GM19455 (cell line): ENCODE measurements around the gene METTL8.
"Not testable (repeated sequence)": the region's sequence is repeated elsewhere in the genome, so short reads cannot be mapped to it uniquely, and the experiment has no call there.

Source experiments
- ATAC-seq: cut with Tn5 transposase; IDR thresholded peaks from one replicate; pipeline ENCODE4 v1.9.1; 2021; ENCODE audit not compliant: unreplicated experiment

The METTL8 gene

DNA sequence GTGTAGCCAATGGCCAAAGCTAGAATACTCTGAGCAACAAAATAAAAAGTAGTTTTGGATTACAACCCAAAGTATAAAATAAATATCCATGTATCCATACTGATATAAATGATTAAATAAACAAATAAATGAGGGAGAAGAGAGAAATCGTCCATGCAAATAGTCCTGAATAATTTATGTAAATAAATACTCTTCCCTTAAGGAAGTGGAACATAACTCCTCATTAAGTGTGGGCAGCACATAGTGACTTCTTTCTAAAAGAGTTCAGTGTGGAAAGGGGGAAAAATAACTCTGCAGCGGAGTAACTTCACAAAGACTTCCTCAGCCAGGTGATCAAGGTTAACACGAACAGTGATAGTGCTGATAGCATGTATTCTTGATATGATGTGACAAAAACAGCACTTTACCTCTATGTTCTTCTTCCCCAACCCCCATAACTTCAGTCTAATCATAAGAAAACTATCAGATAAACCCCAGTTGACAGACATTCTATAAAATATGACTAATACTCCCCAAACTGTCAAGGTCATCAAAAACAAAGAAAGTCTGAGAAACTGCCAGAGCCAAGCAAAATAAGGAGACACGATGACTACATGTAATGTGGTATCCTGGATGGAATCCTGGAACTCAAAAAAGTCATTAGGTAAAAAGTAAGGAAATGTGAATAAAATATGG lies 30.7 kb downstream of the METTL8 start:
- no peak for ATAC-seq

DNA sequence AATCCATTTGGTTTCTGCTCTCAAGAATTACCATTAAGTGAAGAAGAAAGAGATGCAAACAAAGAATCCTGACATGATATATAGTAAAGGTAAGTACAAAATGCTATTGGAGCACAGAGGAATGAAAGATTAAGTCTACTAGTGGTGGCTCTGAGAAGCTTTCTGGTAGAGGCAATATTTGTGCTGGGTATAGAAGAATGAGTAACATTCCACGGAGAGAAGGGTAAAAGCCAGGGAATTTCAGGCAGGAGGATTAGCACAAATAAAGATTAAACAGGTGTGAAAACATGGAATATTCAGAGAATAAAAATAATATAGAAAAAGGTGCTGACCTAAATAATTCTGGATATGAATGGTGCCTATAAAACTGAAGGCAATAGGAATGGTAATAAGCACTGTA lies 31.8 kb downstream of the METTL8 start:
- no peak for ATAC-seq

DNA sequence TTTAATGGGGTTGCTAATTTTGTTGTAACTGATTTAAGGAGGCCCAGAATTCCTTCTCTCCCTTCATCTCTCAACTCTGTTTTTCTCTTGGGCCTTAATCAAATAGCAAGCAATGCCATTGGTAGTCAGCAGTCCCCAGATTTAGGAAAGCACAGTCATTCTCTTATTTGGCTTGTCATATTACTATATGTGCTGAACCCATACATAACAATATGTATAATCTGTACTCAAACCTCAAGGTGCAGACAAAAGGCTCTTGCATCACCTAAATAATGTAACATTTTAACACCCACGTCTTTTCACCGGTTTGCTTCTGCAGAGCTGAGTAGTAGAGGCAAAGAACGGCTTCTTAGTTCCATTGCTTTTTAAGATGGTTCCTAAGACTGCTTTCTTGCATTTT lies 33.4 kb downstream of the METTL8 start:
- ATAC-seq, result no peak

DNA sequence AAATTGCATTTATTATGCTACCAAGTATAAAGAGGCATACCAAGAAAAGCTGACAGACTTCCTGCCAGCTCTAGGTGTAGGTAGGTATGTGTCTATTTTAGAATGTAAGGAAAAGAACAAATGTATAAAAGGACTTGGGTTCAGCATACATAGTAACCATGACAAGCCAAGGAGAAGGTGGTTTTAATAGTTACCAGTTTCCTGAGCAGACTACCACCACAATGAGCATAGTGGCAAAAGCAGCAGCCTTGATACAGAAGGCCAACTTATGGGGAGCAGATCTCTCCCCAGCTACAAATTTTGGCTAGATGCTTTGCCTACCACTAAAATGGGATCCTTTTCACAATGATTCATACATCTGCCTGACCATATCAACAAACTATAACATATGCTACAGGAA lies 34.5 kb downstream of the METTL8 start:
- ATAC-seq, result no peak

DNA sequence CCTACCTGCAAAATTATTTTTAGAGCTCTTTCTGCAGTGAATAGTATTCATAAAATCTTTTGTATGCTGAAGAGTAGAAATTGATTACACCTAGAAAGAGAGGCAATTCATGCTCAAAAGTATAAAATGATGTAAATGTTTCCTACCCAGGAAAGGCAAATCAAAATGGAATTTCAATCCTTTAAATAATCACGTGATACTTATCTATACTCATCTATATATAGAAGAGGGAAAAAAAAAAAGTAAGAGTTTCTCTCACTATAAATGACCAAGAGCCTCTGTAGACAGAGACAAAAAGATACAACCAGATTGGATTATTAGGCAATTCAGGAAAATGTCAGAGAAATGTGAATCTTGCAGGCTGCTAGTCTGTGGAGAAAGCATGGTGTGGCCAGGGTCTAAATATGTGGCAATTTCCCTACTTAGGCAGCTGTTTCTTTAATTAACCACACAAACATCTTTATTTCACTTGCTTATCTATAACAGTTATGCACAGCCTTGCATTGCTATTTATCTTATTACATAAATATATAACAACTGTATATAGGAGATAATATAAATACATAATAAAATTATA lies 39.5 kb downstream of the METTL8 start:
- no peak for ATAC-seq

DNA sequence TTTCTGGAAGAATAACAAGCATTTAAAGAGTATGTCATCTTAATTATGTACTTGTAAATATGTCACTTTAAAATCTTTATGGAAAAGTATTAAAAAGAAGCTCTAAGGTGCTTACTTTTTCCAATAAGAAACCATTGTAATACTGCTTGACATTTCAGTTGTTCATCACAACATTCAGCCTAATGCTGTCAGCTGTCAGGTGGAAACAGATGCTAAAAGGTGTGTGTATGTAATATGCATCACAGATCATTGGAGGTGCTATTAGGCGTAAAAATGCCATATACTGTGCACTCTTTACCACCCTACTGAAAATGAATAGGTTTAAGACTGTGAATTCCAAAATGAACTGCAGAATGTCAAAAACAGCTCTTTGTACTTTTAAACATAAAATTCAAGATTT lies 40.3 kb downstream of the METTL8 start:
- ATAC-seq, result no peak

DNA sequence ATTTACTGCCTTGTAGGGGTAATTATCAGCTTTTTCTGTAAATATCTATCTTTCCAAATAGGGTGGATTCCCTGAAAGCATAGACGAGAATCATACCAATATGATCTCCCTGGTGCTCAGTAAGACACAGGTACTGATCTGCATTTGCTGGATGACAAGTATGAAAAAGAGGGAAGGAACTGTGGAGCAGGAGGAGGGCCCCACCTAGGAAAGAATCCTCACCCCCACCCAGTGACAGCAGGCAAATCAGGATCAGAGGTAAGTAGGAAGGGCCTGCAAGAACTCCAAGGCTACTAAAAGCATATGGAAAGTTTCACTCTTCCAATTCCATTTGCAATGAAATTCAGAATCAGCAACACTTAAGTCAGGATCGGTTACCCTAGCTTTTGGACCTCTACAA lies 42.3 kb downstream of the METTL8 start:
- no peak for ATAC-seq

DNA sequence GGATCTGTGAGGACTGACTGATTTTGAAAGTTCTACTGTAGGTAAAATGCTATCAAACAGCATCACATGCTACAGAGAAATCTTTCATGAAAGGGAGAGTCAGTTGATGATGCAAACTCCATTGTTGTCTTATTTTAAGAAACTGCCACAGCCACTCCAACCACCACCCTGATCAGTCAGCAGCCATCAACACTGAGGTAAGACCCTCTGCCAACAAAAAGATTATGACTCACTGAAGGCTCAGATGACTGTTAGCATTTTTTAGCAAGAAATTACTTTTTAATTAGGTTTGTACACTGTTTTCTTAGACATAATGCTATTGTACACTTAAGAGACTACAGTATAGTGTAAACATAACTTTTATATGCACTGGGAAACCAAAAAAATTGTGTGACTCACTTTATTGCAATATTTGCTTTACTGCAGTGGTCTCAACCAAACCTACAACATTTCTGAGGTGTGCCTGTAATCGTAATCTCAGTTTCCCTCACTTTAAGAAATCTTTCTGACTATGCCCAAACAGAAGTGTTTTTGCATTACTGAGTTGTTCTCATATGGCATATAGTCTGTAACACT lies 42.8 kb downstream of the METTL8 start:
- no peak for ATAC-seq

DNA sequence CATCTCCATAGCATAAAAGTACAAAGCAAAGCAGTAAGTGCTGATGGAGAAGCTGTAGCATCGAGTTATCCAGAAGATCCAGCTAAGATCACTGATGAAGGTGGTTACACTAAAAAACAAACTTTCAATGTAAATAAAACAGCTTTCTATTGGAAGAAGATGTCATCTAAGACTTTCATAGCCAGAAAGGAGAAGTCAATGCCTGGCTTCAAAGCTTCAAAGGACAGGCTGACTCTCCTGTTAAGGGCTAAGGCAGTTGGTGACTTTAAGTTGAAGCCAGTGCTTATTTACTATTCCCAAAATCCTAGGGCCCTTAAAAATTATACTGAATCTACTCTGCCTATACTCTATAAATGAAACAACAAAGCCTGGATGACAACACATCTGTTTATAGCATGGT lies 44.0 kb downstream of the METTL8 start:
- ATAC-seq, result no peak

DNA sequence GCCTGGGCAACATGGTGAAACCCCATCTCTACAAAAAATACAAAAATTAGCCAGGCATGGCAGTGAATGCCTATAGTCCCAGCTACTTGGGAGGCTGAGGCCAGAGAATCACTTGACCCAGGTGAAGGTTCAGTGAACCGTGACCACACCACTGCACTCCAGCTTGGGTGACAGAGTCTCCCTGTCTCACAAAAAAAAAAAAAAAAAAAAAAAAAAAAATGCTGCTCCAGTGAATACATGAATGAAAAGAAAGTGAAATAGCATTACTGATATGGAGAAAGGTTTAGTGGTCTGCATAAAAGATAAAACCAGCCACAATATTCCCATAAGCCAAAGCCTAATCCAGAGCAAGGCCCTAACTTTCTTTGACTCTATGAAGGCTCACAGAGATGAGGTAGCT lies 44.5 kb downstream of the METTL8 start:
- ATAC-seq, result no peak

DNA sequence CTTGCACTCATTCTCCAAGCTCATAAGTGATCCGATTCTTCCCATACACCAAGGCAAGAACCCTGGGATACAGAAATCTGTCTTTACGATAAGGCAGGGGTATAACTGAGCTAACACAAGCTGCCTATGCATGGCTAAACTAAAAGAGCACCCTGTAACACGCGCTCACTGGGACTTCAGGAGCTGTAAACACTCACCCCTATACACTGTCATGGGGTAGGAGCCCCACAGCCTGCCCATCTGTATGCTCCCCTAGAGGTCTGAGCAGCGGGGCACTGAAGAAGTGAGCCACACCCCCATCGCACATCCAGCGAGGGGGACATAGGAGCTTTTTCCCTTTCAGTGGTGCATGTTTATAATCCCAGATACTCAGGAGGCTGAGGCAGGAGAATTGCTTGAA lies 46.7 kb downstream of the METTL8 start:
- no peak for ATAC-seq

DNA sequence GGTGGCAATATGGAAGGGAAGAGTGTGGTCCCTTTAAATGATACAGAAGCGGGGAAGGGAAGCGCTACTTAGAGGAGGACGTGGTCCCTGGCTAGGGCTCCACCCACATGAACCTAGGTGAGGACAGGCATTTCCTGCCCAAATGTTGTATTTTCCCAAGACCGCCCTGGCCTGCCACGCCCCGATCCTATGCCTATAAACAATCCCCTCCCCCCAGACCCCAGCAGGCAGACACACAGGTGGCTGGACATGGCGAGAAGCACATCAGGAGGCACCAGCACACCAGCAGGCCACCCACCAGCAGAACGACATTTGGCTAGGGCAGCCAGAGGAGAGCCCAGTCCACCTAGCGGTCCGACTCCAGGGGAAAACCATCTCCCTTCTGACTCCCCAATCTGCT lies 47.2 kb downstream of the METTL8 start:
- ATAC-seq, result no peak

DNA sequence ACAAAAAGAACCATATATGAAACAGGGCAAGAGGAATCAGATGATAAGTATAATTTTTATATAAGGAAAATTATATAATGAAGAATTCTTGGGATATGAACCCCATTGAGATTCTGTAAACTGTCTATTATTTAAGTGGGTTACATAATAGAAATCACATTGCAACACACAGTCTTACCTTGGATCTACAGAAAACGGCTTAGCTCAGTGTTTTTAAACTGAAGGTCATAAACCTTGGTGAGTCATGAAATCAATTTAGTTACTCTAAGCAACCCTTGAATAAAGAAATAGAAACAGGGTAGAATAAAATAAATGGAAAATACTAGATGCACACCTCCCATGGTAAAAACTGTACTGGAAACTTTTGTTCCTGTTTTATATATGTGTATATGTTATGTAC lies 50.7 kb downstream of the METTL8 start:
- no peak for ATAC-seq

DNA sequence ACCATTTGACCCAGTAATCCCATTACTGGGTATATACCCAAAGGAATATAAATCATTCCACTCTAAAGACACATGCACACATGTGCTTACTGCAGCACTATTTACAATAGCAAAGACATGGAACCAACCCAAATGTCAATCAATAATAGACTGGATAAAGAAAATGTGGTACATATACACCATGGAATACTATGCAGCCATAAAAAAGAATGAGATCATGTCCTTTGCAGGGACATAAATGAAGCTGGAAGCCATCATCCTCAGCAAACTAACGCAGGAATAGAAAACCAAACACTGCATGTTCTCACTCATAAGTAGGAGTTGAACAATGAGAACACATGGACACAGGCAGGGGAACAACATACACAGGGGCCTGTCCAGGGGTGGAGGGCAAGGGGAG lies 51.6 kb downstream of the METTL8 start:
- not testable (repeated sequence) for ATAC-seq

DNA sequence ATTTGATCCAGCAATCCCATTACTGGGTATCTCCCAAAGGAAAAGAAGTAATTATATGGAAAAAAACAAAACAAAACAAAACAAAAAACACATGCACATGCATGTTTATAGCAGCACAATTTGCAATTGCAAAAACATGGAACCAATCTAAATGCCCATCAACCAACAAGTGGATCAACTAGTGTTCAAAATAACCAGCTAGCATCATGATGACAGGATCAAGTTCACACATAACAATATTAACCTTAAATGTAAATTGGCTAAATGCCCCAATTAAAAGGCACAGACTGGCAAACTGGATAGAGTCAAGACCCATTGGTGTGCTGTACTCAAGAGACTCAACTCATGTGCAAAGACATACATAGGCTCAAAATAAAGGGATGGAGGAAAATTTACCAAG lies 55.9 kb downstream of the METTL8 start:
- not testable (repeated sequence) for ATAC-seq

DNA sequence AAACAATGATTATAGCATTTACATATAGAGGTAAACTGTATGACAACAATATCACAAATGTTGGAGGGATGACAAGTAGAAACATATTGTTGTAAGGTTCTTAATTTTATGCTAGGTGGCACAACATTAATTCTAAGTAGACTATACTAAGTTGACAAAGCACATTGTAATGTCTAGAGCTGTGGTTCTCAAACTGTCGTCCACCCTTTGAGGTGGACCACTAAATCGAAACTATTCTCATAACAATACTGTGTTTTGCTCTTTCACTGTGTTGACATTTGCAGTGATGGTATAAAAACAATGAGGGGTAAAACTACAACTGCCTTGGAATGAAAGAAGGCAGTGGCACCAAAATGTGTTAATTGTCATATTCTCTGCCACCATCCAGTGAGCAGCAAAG lies 66.1 kb downstream of the METTL8 start:
- no peak for ATAC-seq

DNA sequence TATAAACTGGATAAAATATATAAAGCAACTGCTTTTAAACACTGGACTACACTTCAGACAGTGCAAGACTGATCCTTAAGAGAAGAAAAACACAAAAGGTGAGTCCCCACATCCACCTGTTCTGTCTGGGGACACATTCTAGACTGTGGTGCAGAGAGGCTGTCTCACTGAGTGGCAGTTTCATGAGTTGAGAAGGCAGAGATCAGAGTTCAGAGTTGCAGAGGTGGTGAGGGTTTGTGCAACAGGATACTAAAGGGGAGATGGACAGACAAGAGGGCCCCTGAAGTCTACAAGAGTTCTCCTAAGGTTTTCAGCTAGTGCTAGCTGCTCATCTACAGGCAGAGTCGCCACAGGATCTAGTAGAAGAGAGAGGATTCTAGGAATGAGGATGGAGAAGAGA lies 68.0 kb downstream of the METTL8 start:
- no peak for ATAC-seq

DNA sequence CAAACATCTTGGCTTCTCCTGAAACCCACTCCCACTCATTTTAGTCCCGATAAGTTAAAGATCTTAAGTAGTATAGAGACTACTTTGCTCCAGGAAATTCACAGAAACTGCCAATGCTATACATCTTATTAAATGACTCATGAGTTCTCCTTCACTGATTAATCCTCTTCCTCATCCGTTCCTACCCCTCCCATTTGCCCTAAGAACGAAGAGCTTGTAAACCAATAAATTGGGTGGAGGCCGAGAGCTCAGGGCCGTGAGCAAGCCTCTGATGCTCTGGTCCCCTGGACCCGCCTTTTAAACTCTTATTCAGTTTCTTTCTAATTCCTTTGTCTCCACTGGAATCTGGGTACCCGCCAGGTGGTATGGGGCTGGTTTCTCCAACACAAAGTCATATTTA lies 68.6 kb downstream of the METTL8 start:
- ATAC-seq, result no peak

DNA sequence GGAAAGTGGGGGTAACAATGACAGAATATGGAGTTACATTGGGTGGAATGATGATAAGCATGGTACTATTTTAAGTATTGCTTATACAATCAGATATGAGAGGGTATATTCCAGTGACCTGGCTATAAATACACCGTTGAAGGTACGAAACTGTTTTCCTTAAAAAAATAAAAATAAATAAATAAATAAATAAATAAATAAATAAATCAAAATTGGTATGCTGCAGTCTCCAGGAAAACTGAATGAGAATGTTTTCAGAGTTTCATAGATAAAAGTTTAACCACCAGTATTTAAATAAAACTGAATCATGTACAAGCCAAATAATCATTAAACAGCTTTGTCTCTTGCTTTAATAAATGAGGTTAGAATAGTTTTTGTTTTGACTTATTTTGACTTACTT lies 71.4 kb downstream of the METTL8 start:
- no peak for ATAC-seq

DNA sequence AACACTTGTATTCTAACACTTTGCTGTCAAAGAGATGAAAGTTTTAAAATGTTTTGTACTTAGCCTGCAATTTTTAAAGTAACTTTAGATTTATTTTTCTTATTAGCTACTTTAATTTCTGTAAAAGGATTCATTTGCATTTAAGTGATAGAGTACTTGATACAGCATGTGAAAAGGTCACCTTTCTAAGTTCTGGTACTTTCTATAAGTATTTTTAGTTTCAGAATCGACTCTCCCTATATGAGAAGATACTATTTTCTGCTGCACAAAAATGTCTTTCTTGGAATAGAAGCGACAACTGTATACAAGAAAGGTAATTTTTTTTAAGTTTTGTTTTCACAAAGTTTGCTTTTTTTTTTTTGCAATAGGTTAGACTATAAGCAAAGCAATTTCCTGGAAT lies 72.9 kb downstream of the METTL8 start:
- ATAC-seq, result no peak

DNA sequence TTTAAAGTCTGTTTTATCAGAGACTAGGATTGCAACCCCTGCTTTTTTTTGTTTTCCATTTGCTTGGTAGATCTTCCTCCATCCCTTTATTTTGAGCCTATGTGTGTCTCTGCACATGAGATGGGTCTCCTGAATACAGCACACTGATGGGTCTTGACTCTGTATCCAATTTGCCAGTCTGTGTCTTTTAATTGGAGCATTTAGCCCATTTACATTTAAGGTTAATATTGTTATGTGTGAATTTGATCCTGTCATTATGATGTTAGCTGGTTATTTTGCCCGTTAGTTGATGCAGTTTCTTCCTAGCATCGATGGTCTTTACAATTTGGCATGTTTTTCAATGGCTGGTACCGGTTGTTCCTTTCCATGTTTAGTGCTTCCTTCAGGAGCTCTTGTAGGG lies 80.0 kb downstream of the METTL8 start:
- ATAC-seq, result not testable (repeated sequence)

DNA sequence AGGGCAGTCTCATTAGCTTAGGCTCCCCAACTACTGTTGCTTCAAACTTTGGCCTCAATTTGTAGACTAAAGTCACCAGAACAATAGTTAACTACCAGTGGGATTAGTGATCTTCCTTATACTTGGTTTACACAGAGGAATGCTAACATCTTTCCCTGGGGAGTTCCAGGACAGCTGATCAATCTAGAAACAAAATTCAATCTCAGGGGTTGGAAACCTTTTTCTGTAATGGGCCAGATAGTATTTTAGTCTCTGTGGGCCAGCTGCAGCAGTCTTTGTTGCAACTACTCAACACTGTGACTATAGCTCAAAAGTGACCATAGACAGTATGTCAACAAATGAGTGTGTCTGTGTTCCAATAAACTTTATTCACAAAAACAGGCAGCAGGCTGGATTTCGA lies 85.7 kb downstream of the METTL8 start:
- no peak for ATAC-seq

DNA sequence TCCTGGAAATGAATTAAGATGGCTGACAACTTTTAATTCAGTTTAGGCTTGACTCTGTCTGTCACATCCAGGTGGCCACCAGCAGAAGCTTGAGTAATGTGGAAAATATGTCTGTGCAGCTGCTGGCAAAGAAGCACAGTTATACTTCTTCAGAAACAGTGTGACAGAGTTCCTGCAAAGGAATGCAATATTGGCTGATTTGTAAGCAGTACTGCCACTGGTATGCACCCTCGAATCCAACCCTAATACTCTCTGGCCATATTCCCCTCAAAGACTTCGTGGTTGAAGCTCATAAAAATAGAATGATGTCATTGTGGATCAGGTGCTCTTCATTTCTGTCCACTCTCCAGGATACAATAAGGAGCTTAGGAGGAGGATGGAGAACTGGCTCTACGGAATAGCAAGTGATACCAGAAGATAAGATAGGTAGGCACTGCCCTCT lies 86.2 kb downstream of the METTL8 start:
- ATAC-seq, result no peak
